ENCODE results near the gene FHDC1. TPM values are rescaled to one million over a fixed set of nuclear protein-coding genes. Genes with fewer than 3 reads are reported as not detected.

The FHDC1 gene
- total and polyA plus RNA-seq, 12 donors = 0.08 to 0.43 (median 0.19) TPM

GRCh38 chr4:152938237-152938947 is 2.3 kb downstream of the FHDC1 start:
- WGBS, 2 donors = 23 to 30% methylated on average over 17 of the region's 17 CpGs
- H3K9me3 ChIP-seq = no peaks in the 10 kb centered on the region
- H3K27me3 ChIP-seq = peaks cover 0 to 89% (median 61%) of the 10 kb centered on the region in 7 donors
- H3K36me3 ChIP-seq = no peaks in the 10 kb centered on the region
- peaks cover 0 to 31% (median 23%) of the 10 kb centered on the region in 9 donors for H3K4me1 ChIP-seq
- ATAC-seq = peak in 5 of 8 donors; percentile 1 to 31 (median 13)
- no peak for DNase-seq
- intact Hi-C loops (cut with DNase I) = no loop called here
- no peak for TF ChIP-seq CTCF (IDR thresholded peaks at IDR 0.05)
- H3K27ac ChIP-seq = no peak overlapping the region
- H3K4me3 ChIP-seq = peak overlapping the region; percentile 37 to 65 (median 60)

GRCh38 chr4:152939621-152940020 is 3.5 kb downstream of the FHDC1 start:
- Histone ChIP-seq H3K27me3 (peaks cover 0 to 77% (median 58%) of the 10 kb centered on the region in 7 donors), H3K27ac (no peak overlapping the region), H3K4me3 (no peak overlapping the region), H3K36me3 (no peaks in the 10 kb centered on the region), H3K9me3 (no peaks in the 10 kb centered on the region), H3K4me1 (peaks cover 0 to 35% (median 23%) of the 10 kb centered on the region in 9 donors)
- WGBS, 2 donors = 93 to 94% methylated on average over 2 of the region's 2 CpGs
- intact Hi-C loops (cut with DNase I) = no loop called here
- DNase-seq (no peak), ATAC-seq (no peak)
- TF ChIP-seq CTCF (IDR thresholded peaks at IDR 0.05) = no peak

GRCh38 chr4:152940461-152940860 is 4.3 kb downstream of the FHDC1 start:
- no peak for ATAC-seq
- Histone ChIP-seq H3K27ac (no peak overlapping the region), H3K9me3 (no peaks in the 10 kb centered on the region), H3K27me3 (peaks cover 0 to 68% (median 51%) of the 10 kb centered on the region in 7 donors), H3K36me3 (no peaks in the 10 kb centered on the region), H3K4me1 (peaks cover 0 to 34% (median 22%) of the 10 kb centered on the region in 9 donors), H3K4me3 (no peak overlapping the region)
- DNase-seq = no peak
- TF ChIP-seq CTCF (IDR thresholded peaks at IDR 0.05) = no peak
- intact Hi-C loops (cut with DNase I) = no loop called here
- 93 to 95% methylated on average over 2 of the region's 2 CpGs for WGBS, 2 donors

- no peak overlapping the region for H3K4me3 ChIP-seq
- intact Hi-C loops (cut with DNase I) = no loop called here
- peaks cover 0 to 59% (median 43%) of the 10 kb centered on the region in 7 donors for H3K27me3 ChIP-seq
- H3K27ac ChIP-seq = no peak overlapping the region
- H3K4me1 ChIP-seq = peaks cover 0 to 27% (median 16%) of the 10 kb centered on the region in 9 donors
- ATAC-seq (no peak), DNase-seq (no peak)
- H3K36me3 ChIP-seq = no peaks in the 10 kb centered on the region
- WGBS, 2 donors = 75% methylated on average over 1 of the region's 1 CpG
- no peak for TF ChIP-seq CTCF (IDR thresholded peaks at IDR 0.05)
- no peaks in the 10 kb centered on the region for H3K9me3 ChIP-seq
Measured at GRCh38 chr4:152941411-152941810, 5.3 kb downstream of the FHDC1 start.
